K562 (cell line): ENCODE measurements around the gene MRAP2. TPM values are rescaled to one million over a fixed set of nuclear protein-coding genes. Genes with fewer than 3 reads are reported as not detected.

Experiments used
- GATAD2B ChIP-seq: fragments of 450-650 bp; IDR thresholded peaks from 2 replicates; pipeline ENCODE4 v1.6.1; 2017; ENCODE audit warnings: mild to moderate bottlenecking, borderline replicate concordance
- HDAC3 ChIP-seq: fragments of 450-650 bp; IDR thresholded peaks from 2 replicates; pipeline ENCODE4 v1.6.1; 2018; ENCODE audit warnings: borderline replicate concordance, mild to moderate bottlenecking, moderate library complexity; ENCODE audit not compliant: partially characterized antibody
- KAT7 ChIP-seq: sonication (generic); formaldehyde crosslinking; IDR thresholded peaks from 2 replicates; pipeline ENCODE4 v1.8.0; 2022; ENCODE audit warnings: missing genetic modification reagents, mild to moderate bottlenecking, borderline replicate concordance
- REST ChIP-seq, 2 experiments: fragments of 450-650 bp; formaldehyde crosslinking in 1 of 2; IDR thresholded peaks; 2 replicates each; pipeline versions ENCODE4 v1.4.0 to v1.6.1; 2014 to 2020; ENCODE audit warnings: mild to moderate bottlenecking in 2 of 2, borderline replicate concordance in 1 of 2, low read depth in 1 of 2
- RREB1 ChIP-seq: fragments of 250-450 bp; sonication (Bioruptor Pico); IDR thresholded peaks from 2 replicates; pipeline ENCODE4 v1.4.0; 2020
- SMAD1 ChIP-seq: fragments of 150-350 bp; IDR thresholded peaks from 2 replicates; pipeline ENCODE4 v1.6.1; 2014; ENCODE audit warnings: low read length, low read depth; ENCODE audit not compliant: partially characterized antibody
- ZBED1 ChIP-seq: IDR thresholded peaks from 2 replicates; pipeline ENCODE4 v1.6.1; 2014
- ZMIZ1 ChIP-seq, 2 experiments: fragments of 150-350 bp in 1 of 2; IDR thresholded peaks; 2 replicates each; pipeline ENCODE4 v1.6.1; 2012 to 2016; ENCODE audit warnings: low read depth in 2 of 2, low read length in 2 of 2, mild to moderate bottlenecking in 1 of 2, moderate library complexity in 1 of 2
- polyA plus RNA-seq, 8 experiments: library from polyadenylated mRNA; depleted of rRNA in 4 of 8; stranded (reverse) in 5 of 8; unstranded in 3 of 8; fragments of >200 nt; fragmentation: Nextera tagmentation in 2 of 8; fragmentation: Illumina TruSeq in 1 of 8; extraction: Ambion mirVana in 2 of 8; extraction: Trizol in 1 of 8; gene quantifications; 2 replicates each; pipeline versions ENCODE4 v1.2.1 to v1.2.3, GENCODE V29; 2011 to 2014; ENCODE audit warnings: inconsistent platforms in 1 of 8, missing spikeins in 1 of 8
- total RNA-seq, 7 experiments: library from RNA; depleted of rRNA in 6 of 7; stranded (reverse); fragments of >200 nt in 6 of 7; fragmentation: Illumina TruSeq in 2 of 7; extraction: Trizol in 2 of 7; gene quantifications; 2 replicates each; pipeline versions ENCODE4 v1.2.1 to v1.2.3, GENCODE V29; 2011 to 2021; ENCODE audit warnings: low replicate concordance in 1 of 7

Gene MRAP2
- total and polyA plus RNA-seq, 9 of the 15 experiments (the other 6 are each of a cell fraction or from before 2014, with no cell fraction given), result 5.9 to 38.9 (median 9.3) TPM

GRCh38 chr6:84062519-84063154 lies 29.1 kb downstream of the MRAP2 start (continued):
- TF ChIP-seq SMAD1, result peak; percentile 32
- peak; percentile 83 for TF ChIP-seq ZBED1
- peak; percentile 40; the same call in 1 of the 2 replicates for TF ChIP-seq REST (IDR thresholded peaks at IDR 0.05; ENCODE audit: borderline replicate concordance)
- no peak for TF ChIP-seq REST (CRISPR knock-in tag; IDR thresholded peaks at IDR 0.05; ENCODE audit: low read depth)
- TF ChIP-seq KAT7 (CRISPR knock-in tag), result peak; percentile 70; the same call in 1 of the 2 replicates
- 0 out of 2 replicates have a peak, but pooled peaks have one; percentile 66 for TF ChIP-seq RREB1
- TF ChIP-seq GATAD2B, result peak; percentile 77; the same call in 1 of the 2 replicates
- peak; percentile 97 for TF ChIP-seq HDAC3
- peak in 1 of 2 experiments; percentile 97; a peak in 2 of 4 replicates for TF ChIP-seq ZMIZ1 (IDR thresholded peaks at IDR 0.05; ENCODE audit: low read depth in 2 of 2, low read length in 2 of 2)
